NCI-H2227 treated with DMSO at 0.1 percent for 48 hours (cell line): ENCODE measurements around the gene PRRT1.
"Not testable (repeated sequence)": the region's sequence is repeated elsewhere in the genome, so short reads cannot be mapped to it uniquely, and the experiment has no call there.

ENCODE experiments used
- DNase-seq: peaks from one replicate; lab custom pipeline; 2025; lab: John Stamatoyannopoulos, UW

PRRT1 gene

DNA sequence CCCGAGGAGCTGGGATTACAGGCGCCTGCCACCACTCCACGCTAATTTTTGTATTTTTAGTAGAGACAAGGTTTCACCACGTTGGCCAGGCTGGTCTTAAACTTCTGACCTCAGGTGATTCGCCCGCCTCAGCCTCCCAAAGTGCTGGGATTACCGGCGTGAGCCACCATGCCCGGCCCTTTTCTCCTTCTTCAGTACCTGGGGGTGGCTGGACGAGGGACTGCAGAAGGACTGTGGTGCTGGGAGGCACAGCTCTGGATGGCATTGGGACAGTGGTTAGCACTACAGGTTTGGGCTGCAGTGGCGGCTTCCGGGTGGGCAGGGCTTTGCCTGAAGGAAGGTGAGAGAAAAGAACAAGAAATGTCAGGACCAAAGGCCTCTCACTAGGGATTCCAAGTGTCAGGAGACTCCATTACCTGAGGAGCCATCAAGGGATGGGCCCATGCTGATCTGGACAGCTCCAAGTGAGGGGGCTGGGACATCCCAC lies 31.1 kb downstream of the PRRT1 start:
- no peak for DNase-seq

DNA sequence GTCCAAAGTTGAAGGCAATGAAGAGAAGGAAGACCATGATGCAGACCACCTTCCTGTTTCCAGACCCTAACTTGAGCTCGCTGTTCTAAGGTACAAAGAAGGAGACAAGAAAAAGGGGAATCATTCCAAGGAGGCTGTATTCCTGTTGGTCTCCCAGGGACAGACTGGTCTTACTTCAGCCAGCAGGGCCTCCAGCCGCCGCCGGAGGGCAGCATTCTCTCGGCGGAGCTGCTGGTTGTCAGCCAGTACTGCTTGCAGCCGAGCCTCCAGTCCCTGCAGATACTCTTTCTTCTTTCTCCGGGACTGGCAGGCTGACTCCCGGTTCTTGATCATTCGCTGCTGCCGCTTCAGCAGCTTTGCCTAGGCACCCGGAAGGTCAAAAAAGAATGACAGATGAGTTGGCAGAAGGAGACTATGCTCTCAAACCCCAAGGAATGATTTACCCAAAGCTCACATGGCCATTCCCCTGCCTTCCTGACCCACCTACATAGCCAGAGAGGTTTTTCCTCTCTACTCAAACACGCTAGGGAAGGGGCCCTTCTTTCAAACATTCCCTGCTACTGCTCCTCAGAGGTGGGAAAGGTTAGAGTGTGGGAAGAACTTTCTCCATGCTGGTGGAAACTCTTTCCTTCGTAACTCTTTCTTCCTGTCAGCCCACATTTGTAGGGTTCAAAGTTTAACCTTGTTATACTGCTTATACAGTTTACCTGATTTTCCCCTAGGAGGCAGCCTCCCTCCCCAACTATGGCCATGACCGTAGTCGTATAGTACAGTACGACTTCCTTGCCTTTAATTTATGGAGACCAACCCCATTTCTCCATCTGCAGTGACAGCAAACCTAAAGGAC lies 32.7 kb downstream of the PRRT1 start:
- DNase-seq, result peak; percentile 86

DNA sequence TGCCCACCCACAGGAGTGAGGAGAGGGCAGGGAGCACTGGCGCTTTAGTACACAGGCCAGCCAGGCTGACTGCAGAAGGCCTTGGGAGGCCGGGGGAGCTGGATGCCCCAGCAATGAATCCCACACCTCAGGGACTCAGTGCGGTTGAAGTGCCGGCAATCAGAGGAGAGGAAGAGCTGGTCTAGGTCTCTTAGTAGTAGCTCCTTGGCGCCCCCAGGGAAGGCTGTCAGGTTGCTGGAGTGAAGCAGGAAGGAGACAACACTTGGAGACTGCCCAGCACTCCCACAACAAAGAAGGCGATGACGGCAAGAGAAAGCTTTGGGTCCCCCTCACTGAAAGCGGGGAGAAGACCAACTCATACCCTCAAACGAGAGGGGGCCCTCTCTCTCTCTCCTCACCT lies 34.3 kb downstream of the PRRT1 start:
- DNase-seq, result no peak

DNA sequence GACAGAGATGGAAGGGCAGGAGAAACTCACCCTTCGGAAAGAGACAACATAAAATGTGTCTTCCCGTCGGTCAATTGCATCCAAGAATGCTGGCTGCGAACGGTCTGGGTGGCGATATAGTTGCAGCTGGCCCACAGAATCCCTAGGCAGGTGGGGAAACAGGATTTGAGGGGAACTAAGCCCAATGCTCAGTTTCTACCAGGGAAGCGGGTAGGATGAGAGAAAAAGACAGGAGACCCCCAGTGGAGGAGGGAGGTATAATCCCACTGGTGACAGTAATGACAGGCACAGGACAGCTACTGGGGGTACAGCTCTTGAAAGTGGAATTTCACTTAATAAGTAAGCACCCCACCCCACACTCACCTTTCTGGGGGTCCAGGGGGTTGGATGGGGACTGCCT lies 35.1 kb downstream of the PRRT1 start:
- DNase-seq, result no peak

DNA sequence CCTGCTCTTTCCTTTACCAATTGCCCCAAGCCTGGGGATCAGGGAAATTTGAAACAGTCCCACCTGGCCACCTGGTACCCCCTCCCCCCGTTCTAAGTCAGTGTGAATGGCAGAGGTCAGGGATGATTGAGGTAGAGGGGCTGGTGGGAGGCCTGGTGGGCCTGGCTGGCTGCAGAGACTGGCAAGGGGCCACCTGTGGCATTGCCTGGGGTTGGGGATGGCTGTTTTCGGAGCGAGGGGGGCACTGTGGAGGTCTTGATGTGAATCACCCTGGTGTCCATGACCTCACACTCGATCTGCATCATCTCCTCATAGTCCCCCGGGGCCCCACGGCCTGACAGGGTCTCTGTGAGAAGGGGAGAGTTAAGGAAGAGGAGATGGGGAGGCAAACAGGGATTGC lies 36.1 kb downstream of the PRRT1 start:
- no peak for DNase-seq

DNA sequence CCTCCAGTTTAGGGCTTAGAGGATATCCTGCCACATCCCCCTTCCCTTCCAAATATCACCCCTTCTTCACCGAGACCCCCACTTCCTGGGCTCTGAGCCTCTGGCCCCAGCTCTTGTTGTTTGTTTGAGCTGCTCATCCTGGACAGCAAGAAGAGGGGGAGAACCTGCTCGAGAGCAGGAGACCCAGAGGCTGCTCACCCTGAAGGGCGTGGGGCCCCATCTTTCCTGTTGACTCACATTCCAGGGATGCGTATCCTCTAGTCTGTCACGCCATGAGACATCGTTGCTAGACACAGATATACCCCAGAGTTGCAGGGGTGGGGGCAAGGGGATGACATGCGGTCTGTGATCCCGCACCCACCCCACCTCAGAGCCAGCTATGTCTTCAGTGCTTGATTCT lies 36.9 kb downstream of the PRRT1 start:
- DNase-seq, result no peak

DNA sequence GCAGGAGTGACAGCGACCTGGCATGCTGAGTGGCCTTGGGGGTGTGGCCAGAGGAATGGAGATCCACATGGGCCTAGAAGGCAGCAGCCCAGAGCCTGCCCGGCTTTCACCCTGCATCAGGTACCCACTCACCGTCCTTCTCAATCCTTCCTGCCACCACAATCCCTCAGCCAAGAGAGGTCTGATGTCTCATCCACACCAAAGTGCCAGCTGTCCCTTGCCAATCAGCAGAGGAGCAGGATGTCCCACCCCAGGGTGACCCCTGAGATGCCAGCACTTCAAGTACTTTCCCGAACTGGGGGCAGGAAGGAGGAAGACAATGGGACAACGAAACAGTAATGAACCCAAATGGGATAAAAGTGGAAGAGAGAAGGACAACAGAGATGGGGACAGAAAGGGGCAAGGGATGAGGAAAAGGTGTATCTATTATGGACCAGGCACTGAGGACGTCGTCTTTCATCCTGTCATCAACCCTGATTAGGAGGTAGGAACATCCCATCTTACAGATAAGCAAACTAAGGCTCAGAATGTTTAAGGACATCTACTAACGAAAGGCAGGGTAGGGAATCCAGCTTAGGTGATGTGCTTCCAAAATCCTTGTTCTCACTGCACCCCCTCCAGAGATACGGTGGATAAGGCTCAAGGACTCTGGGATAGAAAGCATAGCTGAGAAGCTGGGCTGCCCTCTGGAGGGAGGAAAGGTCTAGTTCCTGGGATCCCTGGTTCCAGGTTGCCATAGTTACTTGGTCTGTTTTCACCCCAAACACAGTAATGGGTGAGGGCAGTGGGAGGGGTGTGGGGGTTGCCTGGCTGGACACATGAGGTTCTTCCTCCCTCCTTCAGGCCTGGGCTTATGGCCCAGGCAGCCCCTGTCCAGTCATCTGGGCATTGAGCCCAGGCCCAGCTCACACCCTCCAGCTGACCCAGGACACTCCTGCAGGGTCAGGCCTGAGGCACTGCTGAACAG lies 38.1 kb downstream of the PRRT1 start:
- no peak for DNase-seq

DNA sequence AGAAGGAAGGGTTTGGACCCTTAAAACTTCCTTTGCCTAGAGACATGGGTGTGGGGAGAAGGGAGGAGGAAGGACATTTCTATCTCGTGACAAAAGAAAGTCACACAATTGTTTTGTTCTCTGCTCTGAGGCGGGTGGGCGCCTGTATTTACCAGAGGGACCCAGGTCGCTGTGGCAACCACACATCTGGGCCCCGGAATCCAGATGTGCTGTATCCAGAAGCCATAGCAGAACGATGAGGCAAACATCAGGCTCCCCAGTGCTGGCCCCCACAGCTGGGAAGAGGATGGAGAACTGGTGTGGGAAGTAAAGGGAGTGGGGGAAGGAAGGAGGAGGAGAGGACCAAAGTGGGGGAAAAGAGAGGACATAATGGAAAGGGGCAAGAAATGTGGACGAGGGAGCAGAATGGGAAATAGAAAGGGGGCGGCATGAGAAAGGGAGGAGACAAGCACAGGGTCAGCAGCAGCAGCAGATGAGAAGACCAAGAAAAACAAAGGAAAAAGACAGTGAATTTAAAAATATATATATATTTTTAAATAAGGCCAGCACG lies 39.2 kb downstream of the PRRT1 start:
- no peak for DNase-seq

DNA sequence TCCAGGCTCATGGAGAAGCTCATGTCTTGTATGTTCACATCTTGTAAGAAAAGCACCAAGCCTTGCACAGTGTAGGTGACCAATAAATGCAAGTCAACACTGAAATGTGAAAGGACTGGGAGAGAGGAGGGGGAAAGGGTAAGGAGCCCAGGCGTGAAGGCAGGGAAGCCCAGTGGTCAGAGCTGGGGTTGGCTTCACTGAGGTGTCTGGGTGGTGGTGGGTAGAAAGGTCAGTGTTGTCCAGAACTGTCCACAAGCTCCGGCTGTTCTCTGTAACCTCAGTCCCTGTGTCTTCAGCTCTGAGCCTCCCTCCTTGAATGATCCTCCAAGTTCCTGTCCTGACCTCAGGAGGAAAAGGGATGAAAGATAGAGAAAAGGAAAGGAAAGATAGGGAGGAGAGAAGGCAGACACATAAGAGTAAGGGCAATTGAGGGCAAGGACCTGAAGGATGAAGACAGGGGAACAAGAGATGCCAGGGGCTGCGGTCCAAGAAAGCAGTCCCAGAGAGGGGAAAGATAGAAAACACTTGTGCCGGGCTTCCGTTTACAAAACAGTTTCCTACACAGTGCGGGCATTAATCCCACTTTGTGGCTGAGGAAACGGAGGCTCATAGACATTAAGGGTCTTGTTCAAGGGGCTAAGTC lies 40.2 kb downstream of the PRRT1 start:
- no peak for DNase-seq

DNA sequence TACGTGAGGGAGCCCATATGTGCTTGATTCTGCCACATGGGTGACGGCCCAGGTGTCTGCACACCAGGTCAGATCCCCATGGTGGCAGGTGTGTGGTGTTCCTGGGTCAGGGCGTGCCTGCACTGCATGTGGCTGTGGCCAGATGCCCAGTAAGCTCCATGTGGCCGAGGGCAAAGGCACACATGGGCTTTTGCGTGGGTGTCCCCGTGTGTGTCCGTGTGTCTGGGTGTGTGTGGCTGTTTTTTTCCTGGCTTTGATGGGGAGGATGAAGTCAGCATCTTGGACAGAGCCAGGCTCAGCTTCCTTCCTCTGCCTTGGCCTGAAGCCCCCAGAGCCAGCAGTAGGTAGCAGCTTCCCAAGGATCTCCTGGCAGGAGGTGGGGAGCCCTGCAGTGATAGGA lies 41.1 kb downstream of the PRRT1 start:
- no peak for DNase-seq

DNA sequence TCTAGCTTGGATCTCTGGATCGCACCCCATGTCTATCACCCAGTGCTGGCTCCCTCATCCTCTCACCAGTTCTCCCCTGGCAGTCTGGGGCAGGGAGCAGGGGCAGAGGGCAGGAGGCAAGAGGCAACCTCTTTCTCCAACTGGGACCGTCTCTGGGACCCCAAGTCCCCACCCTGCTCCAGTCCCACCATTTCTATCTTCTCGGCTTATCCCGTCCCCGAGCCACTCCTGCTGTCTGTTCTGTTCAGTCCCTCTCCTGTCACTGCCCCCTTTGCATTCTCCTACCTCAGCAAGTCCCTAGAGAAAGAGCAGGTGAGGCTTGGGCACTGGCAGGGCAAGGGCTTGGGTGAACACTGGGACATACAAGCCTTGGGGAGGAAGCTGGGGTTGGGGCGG lies 42.0 kb downstream of the PRRT1 start:
- DNase-seq, result no peak

DNA sequence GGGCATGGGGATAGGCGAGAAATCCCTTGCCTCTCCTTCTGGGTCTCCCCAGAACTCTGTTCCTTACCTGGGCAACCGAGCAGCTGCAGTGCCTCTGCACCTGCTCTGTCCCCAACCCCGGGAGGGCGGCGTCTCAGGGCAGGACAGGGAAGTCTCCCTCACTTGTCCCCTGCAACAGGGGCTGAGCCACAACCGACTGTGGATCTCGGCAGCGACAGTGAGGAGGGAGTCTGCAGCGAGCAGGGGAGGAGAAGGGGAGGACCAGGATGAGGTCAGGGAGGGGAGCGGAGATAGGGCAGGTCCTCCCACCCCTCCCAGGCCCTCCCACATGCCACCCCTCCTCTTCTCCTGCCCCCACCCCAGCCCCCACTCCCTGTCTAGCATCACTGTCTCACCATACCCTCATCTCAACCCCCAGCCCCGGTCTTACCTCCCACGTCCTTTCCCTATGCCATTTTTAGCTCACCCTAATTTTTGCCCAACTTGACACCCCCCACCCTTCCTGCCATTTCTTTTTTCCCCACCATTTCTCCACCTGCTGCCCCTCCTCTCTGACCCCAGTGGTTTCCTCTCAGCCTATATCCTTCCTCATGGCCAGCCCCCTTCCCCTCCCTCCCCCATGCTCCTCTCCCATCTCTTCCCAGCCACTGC lies 42.5 kb downstream of the PRRT1 start, which contains the start of gene TNXB:
TNXB (minus strand) TSS at position 225 of the 651 bp plus-strand sequence. CDS start 11,140 bp downstream, outside the sequence.
- DNase-seq, result no peak

DNA sequence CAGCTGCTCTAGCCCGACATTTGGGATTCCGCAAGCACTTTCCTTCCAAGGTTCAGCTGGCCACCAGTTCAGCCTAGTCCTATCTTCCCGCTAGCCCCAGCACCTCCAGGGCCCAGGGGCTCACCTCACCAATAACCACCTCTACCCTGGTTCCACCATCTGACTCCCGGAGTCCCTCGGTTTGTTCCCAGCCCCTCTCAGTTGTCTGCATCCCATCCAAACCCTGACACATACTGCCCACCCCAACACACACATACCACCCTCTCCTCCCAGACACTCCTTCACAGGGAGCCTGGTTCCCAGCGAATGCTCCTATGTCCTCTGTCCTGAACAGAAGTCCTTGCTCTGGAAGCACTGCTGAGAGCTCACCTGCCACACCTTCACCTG lies 43.0 kb downstream of the PRRT1 start:
- no peak for DNase-seq

DNA sequence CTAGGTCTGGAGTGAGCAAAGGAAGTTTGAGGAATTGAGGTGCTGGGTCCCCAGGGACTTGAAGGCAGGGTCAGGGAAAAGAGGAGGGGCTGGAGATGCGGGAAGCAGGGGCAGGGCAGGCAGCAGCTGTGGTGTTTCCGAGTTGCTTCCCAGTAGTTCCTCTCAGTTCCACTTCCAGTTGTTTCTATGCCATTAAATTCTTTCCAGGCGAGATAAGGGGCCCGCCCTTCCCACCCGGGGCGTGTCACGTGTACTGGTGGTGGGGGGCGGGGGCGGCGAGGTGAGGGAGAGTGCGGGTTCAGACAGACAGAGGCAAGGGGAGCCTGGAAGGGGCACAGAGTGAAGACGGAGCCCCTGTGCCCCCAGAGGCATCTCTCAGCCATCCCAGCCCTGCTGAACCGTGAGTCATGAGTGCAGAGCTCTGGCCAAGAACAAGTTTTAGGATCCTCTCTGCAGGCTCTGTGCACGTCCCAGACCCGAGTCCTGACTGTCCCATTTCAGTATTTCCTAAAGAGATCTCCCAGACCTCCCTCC lies 43.6 kb downstream of the PRRT1 start:
- DNase-seq, result no peak

DNA sequence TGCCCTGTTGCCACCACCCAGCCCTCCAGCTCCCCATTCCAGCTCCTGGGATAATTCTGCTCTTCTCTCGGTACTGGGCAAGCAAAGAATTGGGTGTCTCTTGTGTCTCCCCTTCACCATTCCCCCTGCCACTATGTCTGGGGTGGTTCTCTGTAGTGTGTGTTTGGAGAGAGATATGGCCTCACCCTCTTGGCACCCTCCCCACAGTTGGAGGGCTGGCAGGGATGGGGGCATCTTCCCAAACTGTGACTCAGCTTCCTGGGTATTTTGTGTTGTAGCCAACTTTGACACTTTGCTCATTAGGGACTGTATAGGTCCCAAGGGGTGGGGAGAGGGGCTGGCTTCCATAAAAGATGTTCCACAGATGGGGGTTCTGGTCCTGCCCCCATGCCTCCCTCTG lies 44.3 kb downstream of the PRRT1 start:
- no peak for DNase-seq

DNA sequence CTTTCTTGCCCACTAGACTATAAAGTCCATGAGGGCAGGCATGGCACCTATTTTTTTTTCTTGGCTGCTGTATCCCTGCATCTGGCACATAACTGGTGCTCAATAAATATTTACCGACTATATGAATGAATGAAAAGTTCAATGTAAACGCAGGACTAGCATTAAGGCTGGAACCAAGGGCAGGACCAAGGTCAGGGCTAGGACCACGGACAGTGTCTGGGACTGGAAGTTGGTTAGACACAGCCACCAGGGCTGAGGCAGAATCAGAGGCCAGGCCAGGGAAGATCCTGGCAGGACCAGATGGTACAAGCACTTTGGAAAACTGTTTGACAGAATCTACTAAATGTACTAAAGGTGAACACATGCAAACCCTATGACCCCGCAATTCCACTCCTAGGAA lies 46.3 kb downstream of the PRRT1 start:
- DNase-seq, result no peak

DNA sequence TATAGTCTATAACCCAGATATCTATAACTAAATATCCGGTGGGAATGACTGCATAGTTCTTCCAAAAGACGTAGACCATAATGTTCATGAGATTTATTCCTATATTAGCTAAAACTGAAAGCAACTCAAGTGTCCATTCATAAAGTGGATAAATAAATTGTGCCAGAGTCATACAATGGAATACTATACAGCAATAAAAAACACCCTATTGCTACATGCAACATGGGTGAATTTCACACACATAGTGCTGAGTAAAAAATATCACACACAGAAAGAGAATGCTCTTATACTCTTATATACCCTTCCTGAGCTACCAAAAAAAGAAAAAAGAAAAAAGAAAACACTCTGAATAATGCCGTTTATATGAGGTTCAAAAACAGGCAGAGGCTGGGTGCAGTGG lies 49.5 kb downstream of the PRRT1 start:
- no peak for DNase-seq

DNA sequence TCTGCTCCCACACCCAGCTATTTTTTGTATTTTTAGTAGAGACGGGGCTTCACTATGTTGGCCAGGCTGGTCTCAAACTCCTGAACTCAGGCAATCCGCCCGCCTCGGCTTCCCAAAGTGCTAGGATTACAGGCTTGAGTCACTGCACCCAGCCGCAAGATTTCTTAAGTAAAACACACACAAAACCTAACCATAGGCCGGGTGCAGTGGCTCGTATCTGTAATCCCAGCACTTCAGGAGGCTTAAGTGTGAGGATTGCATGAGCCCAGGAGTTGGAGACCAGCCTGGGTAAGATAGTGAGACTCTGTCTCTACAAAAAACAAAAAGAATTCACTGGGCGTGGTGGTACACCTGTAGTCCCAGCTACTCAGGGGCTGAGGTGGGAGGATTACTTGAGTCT lies 51.5 kb downstream of the PRRT1 start:
- DNase-seq, result not testable (repeated sequence)
